Stimulated activated CD8-positive, alpha-beta memory T cell treated with anti-CD3 and anti-CD28 coated beads, Interleukin-2, amount 100 ng/mL, for 1 hour (primary cell): ENCODE measurements around the gene PTPRN2.

ENCODE experiments used
- DNase-seq, 2 donors: peaks; one replicate each; pipeline ENCODE4 v3.0.0-alpha.2; 2020; ENCODE audit warnings: low read depth in 2 of 2

The PTPRN2 gene

GRCh38 chr7:158576050-158576762 lies 11.4 kb downstream of the PTPRN2 start:
- no peak for DNase-seq

- DNase-seq, result no peak
Observed at GRCh38 chr7:158574308-158575036, 13.2 kb downstream of the PTPRN2 start.

GRCh38 chr7:158573310-158573709 lies 14.3 kb downstream of the PTPRN2 start:
- DNase-seq, result no peak

GRCh38 chr7:158572000-158572828 lies 15.4 kb downstream of the PTPRN2 start:
- no peak for DNase-seq

- no peak for DNase-seq
Observed at GRCh38 chr7:158570449-158571170, 17.0 kb downstream of the PTPRN2 start.

- no peak for DNase-seq
Observed at GRCh38 chr7:158569858-158570323, 17.7 kb downstream of the PTPRN2 start.

GRCh38 chr7:158568974-158569857 lies 18.4 kb downstream of the PTPRN2 start:
- no peak for DNase-seq

- no peak for DNase-seq
Observed at GRCh38 chr7:158567153-158567603, 20.4 kb downstream of the PTPRN2 start.

- no peak for DNase-seq
Observed at GRCh38 chr7:158564663-158565035, 23.0 kb downstream of the PTPRN2 start.

- DNase-seq, result no peak
Observed at GRCh38 chr7:158563911-158564662, 23.5 kb downstream of the PTPRN2 start.

- no peak for DNase-seq
Observed at GRCh38 chr7:158563051-158563450, 24.6 kb downstream of the PTPRN2 start.

GRCh38 chr7:158562517-158562916 lies 25.1 kb downstream of the PTPRN2 start:
- DNase-seq, result no peak

- no peak for DNase-seq
Observed at GRCh38 chr7:158561659-158562058, 26.0 kb downstream of the PTPRN2 start.

- DNase-seq, result no peak
Observed at GRCh38 chr7:158560386-158560785, 27.2 kb downstream of the PTPRN2 start.

- no peak for DNase-seq
Observed at GRCh38 chr7:158559356-158559755, 28.3 kb downstream of the PTPRN2 start.

GRCh38 chr7:158558816-158559215 lies 28.8 kb downstream of the PTPRN2 start:
- no peak for DNase-seq

- DNase-seq, result no peak
Observed at GRCh38 chr7:158557441-158557755, 30.2 kb downstream of the PTPRN2 start.

GRCh38 chr7:158556721-158557440 lies 30.7 kb downstream of the PTPRN2 start:
- DNase-seq, result no peak

GRCh38 chr7:158555034-158555520 lies 32.5 kb downstream of the PTPRN2 start:
- DNase-seq, result no peak
